Caco-2 (cell line): ENCODE measurements around the gene ZDHHC14. TPM values are rescaled to one million over a fixed set of nuclear protein-coding genes. Genes with fewer than 3 reads are reported as not detected.

Experiments used
- BruUV-seq: library from RNA; stranded (reverse); fragments of 400-500 nt; replicated peaks from 2 replicates; lab custom pipeline; 2021; lab: Mats Ljungman, UMichigan
- CTCF ChIA-PET: fragments of 300-600 bp; sonication (Branson Sonifier 250); formaldehyde crosslinking; loops from one replicate; lab custom pipeline; 2022; ENCODE audit warnings: antibody characterized with exemption; lab: Charles Lee
- POLR2A ChIA-PET: fragments of 300-600 bp; sonication (Branson Sonifier 250); formaldehyde crosslinking; loops from one replicate; lab custom pipeline; 2022; ENCODE audit warnings: antibody characterized with exemption; lab: Charles Lee
- DNase-seq, 2 experiments: peaks; one replicate each; pipeline versions ENCODE4 v3.0.0 to v3.0.0-alpha.2; 2020 to 2022
- H3K27me3 ChIP-seq: replicated peaks from 2 replicates; pipeline ENCODE4 v1.6.0; 2011; ENCODE audit warnings: low read length; ENCODE audit not compliant: control insufficient read depth, insufficient read depth
- H3K36me3 ChIP-seq: 2 replicates; pipeline ENCODE4 v1.5.1; 2011; ENCODE audit warnings: low read length; ENCODE audit not compliant: control insufficient read depth, insufficient read depth
- H3K4me1 ChIP-seq: fragments of 250-450 bp; sonication (Bioruptor Pico); 2 replicates; pipeline ENCODE4 v1.5.1; 2020; ENCODE audit warnings: mild to moderate bottlenecking
- H3K4me3 ChIP-seq: 2 replicates; pipeline ENCODE4 v1.5.1; 2011; ENCODE audit warnings: low read depth, mild to moderate bottlenecking, control low read depth, low read length
- H3K9me3 ChIP-seq: fragments of 250-450 bp; sonication (Bioruptor Pico); 2 replicates; pipeline ENCODE4 v1.5.1; 2020; ENCODE audit warnings: mild to moderate bottlenecking, moderate library complexity
- H3K27ac Mint-ChIP-seq: one replicate; pipeline ENCODE4 v1.8.0; 2022; ENCODE audit warnings: mixed read lengths; ENCODE audit not compliant: unreplicated experiment
- H3K27me3 Mint-ChIP-seq: one replicate; pipeline ENCODE4 v1.8.0; 2022; ENCODE audit warnings: mixed read lengths; ENCODE audit not compliant: insufficient read depth, unreplicated experiment
- H3K36me3 Mint-ChIP-seq: one replicate; pipeline ENCODE4 v1.8.0; 2022; ENCODE audit warnings: mild to moderate bottlenecking, mixed read lengths; ENCODE audit not compliant: insufficient read depth, unreplicated experiment
- H3K4me1 Mint-ChIP-seq: one replicate; pipeline ENCODE4 v1.8.0; 2022; ENCODE audit warnings: low read depth, mixed read lengths; ENCODE audit not compliant: unreplicated experiment
- H3K4me3 Mint-ChIP-seq: one replicate; pipeline ENCODE4 v1.8.0; 2022; ENCODE audit warnings: mild to moderate bottlenecking, moderate library complexity, mixed read lengths; ENCODE audit not compliant: unreplicated experiment
- H3K9me3 Mint-ChIP-seq: one replicate; pipeline ENCODE4 v1.8.0; 2022; ENCODE audit warnings: mixed read lengths; ENCODE audit not compliant: unreplicated experiment
- CTCF ChIP-seq, 2 experiments: fragments of 200-600 bp in 1 of 2; IDR thresholded peaks; 1 replicate in 1 of 2; 2 replicates in 1 of 2; pipeline versions ENCODE4 v1.5.1 to v1.8.0; 2011 to 2022; ENCODE audit warnings: antibody characterized with exemption in 1 of 2, control low read depth in 1 of 2, inconsistent platforms in 1 of 2, low read depth in 1 of 2, low read length in 1 of 2, mild to moderate bottlenecking in 1 of 2, moderate library complexity in 1 of 2; ENCODE audit not compliant: insufficient read depth in 1 of 2, severe bottlenecking in 1 of 2, unreplicated experiment in 1 of 2
- intact Hi-C: fragments of 100-400 bp; cut with micrococcal nuclease; formaldehyde crosslinking; loops from one replicate; pipeline ENCODE4 v1.10.0; 2022; ENCODE audit not compliant: unreplicated experiment
- total RNA-seq: library from RNA; stranded (reverse); gene quantifications from 2 replicates; pipeline ENCODE4 v1.2.3, GENCODE V29; 2022

ZDHHC14 gene
- total RNA-seq, 1 experiment from 2014 or later = 22.1 TPM

GRCh38 chr6:157535340-157536222, 154.6 kb downstream of the ZDHHC14 start:
- Mint-ChIP-seq H3K36me3 (peaks cover 29% of the 10 kb centered on the region), H3K4me1 (peaks cover 48% of the 10 kb centered on the region), H3K4me3 (no peak overlapping the region), H3K27ac (peak overlapping the region; percentile 28), H3K9me3 (no peaks in the 10 kb centered on the region), H3K27me3 (no peaks in the 10 kb centered on the region)
- CTCF ChIA-PET = no interaction called here
- no peaks in the 10 kb centered on the region; the same call in 1 of the 2 replicates for H3K36me3 ChIP-seq
- no peaks in the 10 kb centered on the region for H3K9me3 ChIP-seq
- no peak for TF ChIP-seq CTCF (IDR thresholded peaks at IDR 0.05; ENCODE audit: insufficient read depth in 1 of 2, low read depth in 1 of 2, low read length in 1 of 2, severe bottlenecking in 1 of 2, unreplicated experiment in 1 of 2)
- intact Hi-C loops = no loop called here
- H3K4me3 ChIP-seq = no peak overlapping the region
- no peaks in the 10 kb centered on the region for H3K27me3 ChIP-seq
- peaks cover 66% of the 10 kb centered on the region for H3K4me1 ChIP-seq
- no TSS peak for BruUV-seq
- no peak for DNase-seq
- POLR2A ChIA-PET = interaction anchor here (0.6 kb wide), 1 partner anchor 155 kb away, joined by 3 read pairs; no protein-coding TSS in a partner anchor

- no TSS peak for BruUV-seq
- no peaks in the 10 kb centered on the region; the same call in 1 of the 2 replicates for H3K36me3 ChIP-seq
- H3K27ac Mint-ChIP-seq = peak overlapping the region; percentile 28
Observed at GRCh38 chr6:157536223-157536545, 155.2 kb downstream of the ZDHHC14 start.

GRCh38 chr6:157537556-157537955, 156.6 kb downstream of the ZDHHC14 start:
- Histone ChIP-seq H3K36me3 (no peaks in the 10 kb centered on the region; the same call in 1 of the 2 replicates), H3K9me3 (no peaks in the 10 kb centered on the region), H3K4me1 (peaks cover 55% of the 10 kb centered on the region), H3K27me3 (no peaks in the 10 kb centered on the region), H3K4me3 (no peak overlapping the region)
- no peak overlapping the region for H3K27ac Mint-ChIP-seq
- no peak overlapping the region for H3K4me3 Mint-ChIP-seq
- ChIA-PET CTCF (no interaction called here), POLR2A (no interaction called here)
- H3K27me3 Mint-ChIP-seq = no peaks in the 10 kb centered on the region
- no peaks in the 10 kb centered on the region for H3K9me3 Mint-ChIP-seq
- peaks cover 31% of the 10 kb centered on the region for H3K36me3 Mint-ChIP-seq
- BruUV-seq = no TSS peak
- intact Hi-C loops = no loop called here
- H3K4me1 Mint-ChIP-seq = peaks cover 58% of the 10 kb centered on the region
- DNase-seq = no peak
- TF ChIP-seq CTCF (IDR thresholded peaks at IDR 0.05; ENCODE audit: insufficient read depth in 1 of 2, low read depth in 1 of 2, low read length in 1 of 2, severe bottlenecking in 1 of 2, unreplicated experiment in 1 of 2) = no peak

More at GRCh38 chr6:157536223-157536545, 155.2 kb downstream of the ZDHHC14 start:
- Mint-ChIP-seq H3K27me3 (no peaks in the 10 kb centered on the region), H3K36me3 (peaks cover 25% of the 10 kb centered on the region), H3K4me3 (no peak overlapping the region), H3K4me1 (peaks cover 48% of the 10 kb centered on the region), H3K9me3 (no peaks in the 10 kb centered on the region)
- ChIA-PET POLR2A (interaction anchor here (0.6 kb wide), 1 partner anchor 156 kb away, joined by 3 read pairs; no protein-coding TSS in a partner anchor), CTCF (no interaction called here)
- no peak for DNase-seq
- intact Hi-C loops = no loop called here
- Histone ChIP-seq H3K9me3 (no peaks in the 10 kb centered on the region), H3K4me3 (no peak overlapping the region), H3K4me1 (peaks cover 65% of the 10 kb centered on the region), H3K27me3 (no peaks in the 10 kb centered on the region)
- no peak for TF ChIP-seq CTCF (IDR thresholded peaks at IDR 0.05; ENCODE audit: insufficient read depth in 1 of 2, low read depth in 1 of 2, low read length in 1 of 2, severe bottlenecking in 1 of 2, unreplicated experiment in 1 of 2)
